ENCODE results near the gene PGPEP1.

The PGPEP1 gene
- long read RNA-seq, full-length matches to known transcripts = 2 of 14 reads
- long read RNA-seq, partial matches to known transcripts = 0 of 14 reads
- long read RNA-seq, other reads (novel, unspliced or antisense) = 12 of 14 reads

GRCh38 chr19:18340190-18340989 lies at the start of gene PGPEP1:
PGPEP1 (plus strand) TSS chr19:18340598; CDS start chr19:18340682, 84 bp downstream.
- TF ChIP-seq POLR2AphosphoS5 (IDR thresholded peaks at IDR 0.05; ENCODE audit: low read depth) (peak; percentile 25; the same call in 1 of the 2 replicates), SPI1 (IDR thresholded peaks at IDR 0.05; ENCODE audit: borderline replicate concordance, low read depth) (no peak), CTCF (IDR thresholded peaks at IDR 0.05; ENCODE audit: insufficient read depth, low read length) (no peak)
- peak; percentile 62 to 79 for DNase-seq (ENCODE audit: low read depth in 1 of 2, low spot score in 1 of 2)
- Histone ChIP-seq H3K27ac (replicated peaks) (peak within 1 kb of the TSS; percentile 79), H3K27me3 (ENCODE audit: insufficient read depth, poor library complexity, severe bottlenecking) (no peaks in the 10 kb centered on the region), H3K4me3 (replicated peaks; ENCODE audit: insufficient read depth, low read length) (peak within 1 kb of the TSS; percentile 97)

- TF ChIP-seq SPI1 (IDR thresholded peaks at IDR 0.05; ENCODE audit: borderline replicate concordance, low read depth) = no peak
- TF ChIP-seq GABPA (IDR thresholded peaks at IDR 0.05; ENCODE audit: low read depth) = no peak
- TF ChIP-seq REST (IDR thresholded peaks at IDR 0.05; ENCODE audit: insufficient replicate concordance, low read depth) = no peak
- no peak for TF ChIP-seq POLR2AphosphoS5 (IDR thresholded peaks at IDR 0.05; ENCODE audit: low read depth)
- no peak for TF ChIP-seq CTCF (IDR thresholded peaks at IDR 0.05; ENCODE audit: insufficient read depth, low read length)
- H3K27me3 ChIP-seq (ENCODE audit: insufficient read depth, poor library complexity, severe bottlenecking) = no peaks in the 10 kb centered on the region
- H3K27ac ChIP-seq (replicated peaks) = peak overlapping the region; percentile 96
- H3K4me3 ChIP-seq (replicated peaks; ENCODE audit: insufficient read depth, low read length) = peak overlapping the region; percentile 41
- DNase-seq (ENCODE audit: low read depth in 1 of 2, low spot score in 1 of 2) = no peak
Observed at GRCh38 chr19:18291019-18291524, 49.3 kb upstream of the PGPEP1 start.

GRCh38 chr19:18291590-18292461 lies 48.6 kb upstream of the PGPEP1 start:
- TF ChIP-seq REST (IDR thresholded peaks at IDR 0.05; ENCODE audit: insufficient replicate concordance, low read depth) (no peak), CTCF (IDR thresholded peaks at IDR 0.05; ENCODE audit: insufficient read depth, low read length) (no peak), GABPA (IDR thresholded peaks at IDR 0.05; ENCODE audit: low read depth) (peak; percentile 66), SPI1 (IDR thresholded peaks at IDR 0.05; ENCODE audit: borderline replicate concordance, low read depth) (peak; percentile 99), POLR2AphosphoS5 (IDR thresholded peaks at IDR 0.05; ENCODE audit: low read depth) (peak; percentile 68)
- no peaks in the 10 kb centered on the region for H3K27me3 ChIP-seq (ENCODE audit: insufficient read depth, poor library complexity, severe bottlenecking)
- peak overlapping the region; percentile 96 for H3K27ac ChIP-seq (replicated peaks)
- peak overlapping the region; percentile 41 for H3K4me3 ChIP-seq (replicated peaks; ENCODE audit: insufficient read depth, low read length)
- peak; percentile 93 to 96 for DNase-seq (ENCODE audit: low read depth in 1 of 2, low spot score in 1 of 2)
